GM23248 (cell line): ENCODE data around the gene UMAD1. TPM values are rescaled to one million over a fixed set of nuclear protein-coding genes. Genes with fewer than 3 reads are reported as not detected.

Experiments
- DNase-seq: peaks from one replicate; pipeline ENCODE4 v3.0.0-alpha.2; 2015
- H2AFZ ChIP-seq: fragments of 200-600 bp; sonication (generic); 2 replicates; pipeline ENCODE4 v1.6.1; 2016; ENCODE audit warnings: antibody characterized with exemption
- H3F3A ChIP-seq: fragments of 200-600 bp; sonication (generic); 2 replicates; pipeline ENCODE4 v1.6.1; 2016; ENCODE audit warnings: mild to moderate bottlenecking, antibody characterized with exemption, mixed run types; ENCODE audit not compliant: insufficient read depth
- H3K27ac ChIP-seq: fragments of 200-600 bp; sonication (generic); 2 replicates; pipeline ENCODE4 v1.5.1; 2016; ENCODE audit warnings: mild to moderate bottlenecking
- H3K27me3 ChIP-seq: fragments of 200-600 bp; sonication (generic); replicated peaks from 2 replicates; pipeline ENCODE4 v1.6.1; 2016; ENCODE audit warnings: mild to moderate bottlenecking; ENCODE audit not compliant: insufficient read depth
- H3K36me3 ChIP-seq: fragments of 200-600 bp; sonication (generic); 2 replicates; pipeline ENCODE4 v1.6.1; 2016; ENCODE audit warnings: low read depth, mild to moderate bottlenecking
- H3K4me1 ChIP-seq: fragments of 200-600 bp; sonication (generic); 2 replicates; pipeline ENCODE4 v1.6.1; 2016; ENCODE audit warnings: mild to moderate bottlenecking; ENCODE audit not compliant: insufficient read depth
- H3K4me2 ChIP-seq: fragments of 200-600 bp; sonication (generic); one replicate; pipeline ENCODE4 v1.6.1; 2016; ENCODE audit warnings: mild to moderate bottlenecking; ENCODE audit not compliant: unreplicated experiment
- H3K4me3 ChIP-seq: fragments of 200-600 bp; sonication (generic); 2 replicates; pipeline ENCODE4 v1.5.1; 2016; ENCODE audit warnings: mild to moderate bottlenecking
- H3K79me2 ChIP-seq: fragments of 200-600 bp; sonication (generic); 2 replicates; pipeline ENCODE4 v1.6.1; 2016; ENCODE audit warnings: mild to moderate bottlenecking; ENCODE audit not compliant: insufficient read depth
- H3K9ac ChIP-seq: fragments of 200-600 bp; sonication (generic); 2 replicates; pipeline ENCODE4 v1.6.1; 2016; ENCODE audit warnings: mild to moderate bottlenecking
- H3K9me2 ChIP-seq: fragments of 200-600 bp; sonication (generic); 2 replicates; pipeline ENCODE4 v1.6.1; 2016; ENCODE audit warnings: mixed run types, mild to moderate bottlenecking, moderate library complexity; ENCODE audit not compliant: insufficient read depth
- H3K9me3 ChIP-seq: fragments of 200-600 bp; sonication (generic); one replicate; pipeline ENCODE4 v1.6.1; 2017; ENCODE audit warnings: low read depth
- H4K20me1 ChIP-seq: fragments of 200-600 bp; sonication (generic); 2 replicates; pipeline ENCODE4 v1.6.0; 2016; ENCODE audit not compliant: insufficient read depth
- EZH2 ChIP-seq: fragments of 200-600 bp; sonication (generic); IDR thresholded peaks from 2 replicates; pipeline ENCODE4 v1.6.1; 2018; ENCODE audit warnings: antibody characterized with exemption, mild to moderate bottlenecking; ENCODE audit not compliant: insufficient read depth, poor library complexity, severe bottlenecking
- EZH2phosphoT487 ChIP-seq: fragments of 200-600 bp; sonication (generic); IDR thresholded peaks from 2 replicates; pipeline ENCODE4 v1.6.1; 2018; ENCODE audit warnings: antibody characterized with exemption, moderate library complexity, mild to moderate bottlenecking, low read depth; ENCODE audit not compliant: insufficient read depth
- WGBS, 2 experiments: methylation state at CpG; one replicate each; pipeline ENCODE4 v1.1.6; 2015 to 2017; ENCODE audit warnings: low lambda C conversion rate in 2 of 2, low coverage in 1 of 2; ENCODE audit errors: missing lambda C conversion rate in 2 of 2; 5-methylcytosine and 5-hydroxymethylcytosine counted together
- in situ Hi-C: fragments of 300-500 bp; cut with MboI; formaldehyde crosslinking; loops from 2 replicates; pipeline ENCODE4 v1.15.0; 2020
- polyA plus RNA-seq: library from polyadenylated mRNA; unstranded; fragments of >200 nt; fragmentation: Nextera tagmentation; extraction: Ambion mirVana; gene quantifications from 2 replicates; pipeline ENCODE4 v1.2.1, GENCODE V29; 2016
- total RNA-seq: library from RNA; depleted of rRNA; stranded (reverse); fragments of >200 nt; shearing (Covaris generic); gene quantifications from 2 replicates; pipeline ENCODE4 v1.2.3, GENCODE V29; 2014

The UMAD1 gene
- total and polyA plus RNA-seq, 2 experiments from 2014 or later = 11.8 to 18.6 TPM

GRCh38 chr7:7699970-7700369 is 59.4 kb downstream of the UMAD1 start:
- peaks cover 26% of the 10 kb centered on the region for H3K4me1 ChIP-seq
- no peak overlapping the region for H3K9ac ChIP-seq
- H3K36me3 ChIP-seq = no peaks in the 10 kb centered on the region
- H2AFZ ChIP-seq = no peak overlapping the region
- H3K9me3 ChIP-seq = no peaks in the 10 kb centered on the region
- peaks cover 23% of the 10 kb centered on the region; the same call in 1 of the 2 replicates for H3F3A ChIP-seq
- 0 out of 2 replicates have a peak, but pooled peaks cover 3% of the 10 kb centered on the region for H3K79me2 ChIP-seq
- H3K4me3 ChIP-seq = no peak overlapping the region
- TF ChIP-seq EZH2 = no peak
- no peak overlapping the region for H3K4me2 ChIP-seq
- no peak for DNase-seq
- in situ Hi-C loops = no loop called here
- H3K27ac ChIP-seq = no peak overlapping the region
- H3K9me2 ChIP-seq = no peaks in the 10 kb centered on the region
- no peaks in the 10 kb centered on the region for H4K20me1 ChIP-seq
- no peaks in the 10 kb centered on the region for H3K27me3 ChIP-seq

- Histone ChIP-seq H3K9me2 (no peaks in the 10 kb centered on the region), H2AFZ (no peak overlapping the region), H3K4me3 (no peak overlapping the region), H3K4me1 (peaks cover 20% of the 10 kb centered on the region), H3K9me3 (no peaks in the 10 kb centered on the region), H3K4me2 (no peak overlapping the region), H3K27me3 (no peaks in the 10 kb centered on the region), H3K9ac (no peak overlapping the region), H3K27ac (no peak overlapping the region), H3F3A (peaks cover 15% of the 10 kb centered on the region; the same call in 1 of the 2 replicates), H4K20me1 (no peaks in the 10 kb centered on the region; the same call in 1 of the 2 replicates), H3K79me2 (0 out of 2 replicates have a peak, but pooled peaks cover 3% of the 10 kb centered on the region), H3K36me3 (no peaks in the 10 kb centered on the region)
- no peak for DNase-seq
- in situ Hi-C loops = no loop called here
- WGBS, 2 experiments = 88 to 100% methylated on average over 1 of the region's 1 CpG
- TF ChIP-seq EZH2 = no peak
- TF ChIP-seq EZH2phosphoT487 = no peak
Measured at GRCh38 chr7:7701527-7701926, 61.0 kb downstream of the UMAD1 start.

GRCh38 chr7:7702826-7703225 is 62.3 kb downstream of the UMAD1 start:
- H2AFZ ChIP-seq = 0 out of 2 replicates have a peak overlapping the region, but pooled peaks have one; percentile 6
- 0 out of 2 replicates have a peak, but pooled peaks cover 2% of the 10 kb centered on the region for H3F3A ChIP-seq
- no peak for TF ChIP-seq EZH2phosphoT487
- TF ChIP-seq EZH2 = no peak
- no peaks in the 10 kb centered on the region; the same call in 1 of the 2 replicates for H4K20me1 ChIP-seq
- H3K36me3 ChIP-seq = no peaks in the 10 kb centered on the region
- no peaks in the 10 kb centered on the region for H3K27me3 ChIP-seq
- 4 to 11% methylated on average over 4 of the region's 4 CpGs for WGBS, 2 experiments
- no peak overlapping the region for H3K4me3 ChIP-seq
- H3K79me2 ChIP-seq = no peaks in the 10 kb centered on the region
- in situ Hi-C loops = no loop called here
- H3K9me2 ChIP-seq = no peaks in the 10 kb centered on the region
- H3K9ac ChIP-seq = no peak overlapping the region; the same call in 1 of the 2 replicates
- peak; percentile 69 for DNase-seq
- peak overlapping the region; percentile 30 for H3K4me2 ChIP-seq
- H3K27ac ChIP-seq = no peak overlapping the region
- no peaks in the 10 kb centered on the region for H3K9me3 ChIP-seq
- H3K4me1 ChIP-seq = peaks cover 16% of the 10 kb centered on the region

- DNase-seq = no peak
- no peak overlapping the region for H3K9ac ChIP-seq
- H3K4me2 ChIP-seq = no peak overlapping the region
- in situ Hi-C loops = no loop called here
- no peaks in the 10 kb centered on the region for H3K9me2 ChIP-seq
- no peak for TF ChIP-seq EZH2phosphoT487
- TF ChIP-seq EZH2 = no peak
- H2AFZ ChIP-seq = no peak overlapping the region
- peaks cover 18% of the 10 kb centered on the region for H3K4me1 ChIP-seq
- no peaks in the 10 kb centered on the region; the same call in 1 of the 2 replicates for H4K20me1 ChIP-seq
- H3K27ac ChIP-seq = no peak overlapping the region
- H3K79me2 ChIP-seq = no peaks in the 10 kb centered on the region
- no peaks in the 10 kb centered on the region for H3K27me3 ChIP-seq
- no peak overlapping the region for H3K4me3 ChIP-seq
- H3K36me3 ChIP-seq = no peaks in the 10 kb centered on the region
- 77 to 83% methylated on average over 7 of the region's 7 CpGs for WGBS, 2 experiments
- H3K9me3 ChIP-seq = no peaks in the 10 kb centered on the region
- no peaks in the 10 kb centered on the region for H3F3A ChIP-seq
Measured at GRCh38 chr7:7703427-7703826, 62.9 kb downstream of the UMAD1 start.

GRCh38 chr7:7704867-7705266 is 64.3 kb downstream of the UMAD1 start:
- H2AFZ ChIP-seq = no peak overlapping the region
- no peaks in the 10 kb centered on the region for H3K36me3 ChIP-seq
- no peaks in the 10 kb centered on the region for H3K79me2 ChIP-seq
- no peaks in the 10 kb centered on the region; the same call in 1 of the 2 replicates for H4K20me1 ChIP-seq
- no peak for TF ChIP-seq EZH2phosphoT487
- TF ChIP-seq EZH2 = no peak
- no peaks in the 10 kb centered on the region for H3K9me2 ChIP-seq
- H3K9me3 ChIP-seq = no peaks in the 10 kb centered on the region
- H3K27me3 ChIP-seq = no peaks in the 10 kb centered on the region
- no peaks in the 10 kb centered on the region for H3F3A ChIP-seq
- peaks cover 18% of the 10 kb centered on the region for H3K4me1 ChIP-seq
- no peak overlapping the region for H3K9ac ChIP-seq
- in situ Hi-C loops = no loop called here
- DNase-seq = no peak
- no peak overlapping the region for H3K27ac ChIP-seq
- no peak overlapping the region for H3K4me3 ChIP-seq
- WGBS, 2 experiments = 96 to 99% methylated on average over 4 of the region's 4 CpGs
- no peak overlapping the region for H3K4me2 ChIP-seq
